Parathyroid adenoma (tissue), 2 donors: ENCODE results near the gene JADE2.
"Not testable (repeated sequence)": the region's sequence is repeated elsewhere in the genome, so short reads cannot be mapped to it uniquely, and the experiment has no call there.

ENCODE experiments used
- H2AFZ ChIP-seq: fragments of 300-600 bp; sonication (generic); one replicate; pipeline ENCODE4 v1.7.0; 2017; ENCODE audit warnings: antibody characterized with exemption, mild to moderate bottlenecking
- H3K27ac ChIP-seq: fragments of 300-600 bp; sonication (generic); one replicate; pipeline ENCODE4 v1.7.0; 2017
- H3K27me3 ChIP-seq: fragments of 300-600 bp; sonication (generic); one replicate; pipeline ENCODE4 v1.7.0; 2017; ENCODE audit warnings: low read length; ENCODE audit not compliant: control insufficient read depth, insufficient read depth
- H3K36me3 ChIP-seq: fragments of 300-600 bp; sonication (generic); one replicate; pipeline ENCODE4 v1.7.0; 2017; ENCODE audit warnings: low read length; ENCODE audit not compliant: control insufficient read depth, insufficient read depth
- H3K4me1 ChIP-seq: fragments of 300-600 bp; sonication (generic); one replicate; pipeline ENCODE4 v1.7.0; 2017; ENCODE audit warnings: control low read depth
- H3K4me2 ChIP-seq: fragments of 300-600 bp; sonication (generic); one replicate; pipeline ENCODE4 v1.7.0; 2017; ENCODE audit warnings: low read length
- H3K4me3 ChIP-seq: fragments of 300-600 bp; sonication (generic); one replicate; pipeline ENCODE4 v1.7.0; 2017; ENCODE audit warnings: low read depth, low read length
- H3K79me2 ChIP-seq: fragments of 300-600 bp; sonication (generic); one replicate; pipeline ENCODE4 v1.7.0; 2017; ENCODE audit warnings: control low read depth
- H3K9ac ChIP-seq: fragments of 300-600 bp; sonication (generic); one replicate; pipeline ENCODE4 v1.7.0; 2017; ENCODE audit warnings: mild to moderate bottlenecking
- H3K9me3 ChIP-seq: fragments of 300-600 bp; sonication (generic); one replicate; pipeline ENCODE4 v1.7.0; 2017; ENCODE audit warnings: low read length; ENCODE audit not compliant: control insufficient read depth
- CTCF ChIP-seq: fragments of 300-600 bp; sonication (generic); IDR thresholded peaks from one replicate; pipeline ENCODE4 v1.7.0; 2017; ENCODE audit warnings: antibody characterized with exemption, mild to moderate bottlenecking
- donor health status: primary hyperparathyroidism.

The JADE2 gene

GRCh38 chr5:134493461-134494055 is 31.9 kb upstream of the JADE2 start:
- no peak for TF ChIP-seq CTCF
- no peaks in the 10 kb centered on the region for H3K79me2 ChIP-seq
- no peaks in the 10 kb centered on the region for H3K4me1 ChIP-seq
- H3K9ac ChIP-seq = no peak overlapping the region
- H3K36me3 ChIP-seq = no peaks in the 10 kb centered on the region
- H3K27me3 ChIP-seq = no peaks in the 10 kb centered on the region
- H2AFZ ChIP-seq = no peak overlapping the region
- H3K4me2 ChIP-seq = no peak overlapping the region
- no peak overlapping the region for H3K4me3 ChIP-seq
- H3K27ac ChIP-seq = no peak overlapping the region
- no peaks in the 10 kb centered on the region for H3K9me3 ChIP-seq

- H3K36me3 ChIP-seq = no peaks in the 10 kb centered on the region
- H3K9me3 ChIP-seq = no peaks in the 10 kb centered on the region
- no peak overlapping the region for H2AFZ ChIP-seq
- H3K9ac ChIP-seq = no peak overlapping the region
- H3K27ac ChIP-seq = no peak overlapping the region
- H3K4me2 ChIP-seq = no peak overlapping the region
- no peak for TF ChIP-seq CTCF
- no peak overlapping the region for H3K4me3 ChIP-seq
- H3K79me2 ChIP-seq = no peaks in the 10 kb centered on the region
- H3K27me3 ChIP-seq = no peaks in the 10 kb centered on the region
- no peaks in the 10 kb centered on the region for H3K4me1 ChIP-seq
Observed at GRCh38 chr5:134494780-134495179, 30.7 kb upstream of the JADE2 start.

GRCh38 chr5:134499905-134500304 is 25.6 kb upstream of the JADE2 start:
- H3K9ac ChIP-seq, H3K4me1 ChIP-seq, H3K79me2 ChIP-seq, H3K4me3 ChIP-seq, H3K36me3 ChIP-seq, H3K9me3 ChIP-seq, H3K27me3 ChIP-seq, H3K27ac ChIP-seq, H3K4me2 ChIP-seq, H2AFZ ChIP-seq: not testable (repeated sequence)

- Histone ChIP-seq H3K4me2 (no peak overlapping the region), H3K79me2 (no peaks in the 10 kb centered on the region), H3K4me1 (peaks cover 2% of the 10 kb centered on the region), H3K27ac (no peak overlapping the region), H3K27me3 (no peaks in the 10 kb centered on the region), H3K36me3 (no peaks in the 10 kb centered on the region), H2AFZ (no peak overlapping the region), H3K9ac (no peak overlapping the region), H3K9me3 (no peaks in the 10 kb centered on the region), H3K4me3 (no peak overlapping the region)
- no peak for TF ChIP-seq CTCF
Observed at GRCh38 chr5:134500699-134501430, 24.6 kb upstream of the JADE2 start.

- H3K9me3 ChIP-seq = no peaks in the 10 kb centered on the region
- H2AFZ ChIP-seq = no peak overlapping the region
- H3K4me2 ChIP-seq = no peak overlapping the region
- H3K27me3 ChIP-seq = no peaks in the 10 kb centered on the region
- no peaks in the 10 kb centered on the region for H3K36me3 ChIP-seq
- no peak overlapping the region for H3K9ac ChIP-seq
- no peaks in the 10 kb centered on the region for H3K79me2 ChIP-seq
- peaks cover 10% of the 10 kb centered on the region for H3K4me1 ChIP-seq
- H3K27ac ChIP-seq = no peak overlapping the region
- no peak overlapping the region for H3K4me3 ChIP-seq
- no peak for TF ChIP-seq CTCF
Observed at GRCh38 chr5:134502259-134502658, 23.2 kb upstream of the JADE2 start.
